HG03457 (cell line): ENCODE data around the gene COA6.
"Not testable (repeated sequence)": the region's sequence is repeated elsewhere in the genome, so short reads cannot be mapped to it uniquely, and the experiment has no call there.

Source experiments
- ATAC-seq: cut with Tn5 transposase; IDR thresholded peaks from one replicate; pipeline ENCODE4 v1.9.1; 2021; ENCODE audit warnings: moderate number of reproducible peaks; ENCODE audit not compliant: unreplicated experiment

The COA6 gene

GRCh38 chr1:234373064-234373958, at the start of gene COA6:
Gene COA6 (plus strand): TSS chr1:234373456. CDS start chr1:234373467, 11 bp downstream.
- peak; percentile 92 for ATAC-seq

- ATAC-seq, result no peak
These were observed 48.4 kb upstream of the COA6 start for GRCh38 chr1:234324821-234325220.

GRCh38 chr1:234325878-234326496, 47.3 kb upstream of the COA6 start:
- ATAC-seq, result no peak

GRCh38 chr1:234326497-234327366, 46.5 kb upstream of the COA6 start:
- ATAC-seq, result peak; percentile 68

- ATAC-seq, result no peak
These were observed 45.6 kb upstream of the COA6 start for GRCh38 chr1:234327577-234328164.

GRCh38 chr1:234330843-234331215, 42.4 kb upstream of the COA6 start:
- no peak for ATAC-seq

GRCh38 chr1:234331507-234331906, 41.7 kb upstream of the COA6 start:
- no peak for ATAC-seq

GRCh38 chr1:234336359-234336758, 36.9 kb upstream of the COA6 start:
- ATAC-seq, result no peak

GRCh38 chr1:234337233-234337632, 36.0 kb upstream of the COA6 start:
- no peak for ATAC-seq

GRCh38 chr1:234340528-234340927, 32.7 kb upstream of the COA6 start:
- no peak for ATAC-seq

GRCh38 chr1:234342774-234343173, 30.5 kb upstream of the COA6 start:
- ATAC-seq, result no peak

- ATAC-seq, result no peak
These were observed 28.0 kb upstream of the COA6 start for GRCh38 chr1:234345237-234345636.

GRCh38 chr1:234348964-234349363, 24.3 kb upstream of the COA6 start:
- no peak for ATAC-seq

- no peak for ATAC-seq
These were observed 17.3 kb upstream of the COA6 start for GRCh38 chr1:234355782-234356510.

GRCh38 chr1:234356615-234357269, 16.5 kb upstream of the COA6 start:
- not testable (repeated sequence) for ATAC-seq

GRCh38 chr1:234357831-234358230, 15.4 kb upstream of the COA6 start:
- no peak for ATAC-seq

GRCh38 chr1:234361102-234361603, 12.1 kb upstream of the COA6 start:
- no peak for ATAC-seq

- ATAC-seq, result no peak
These were observed 10.7 kb upstream of the COA6 start for GRCh38 chr1:234362558-234362957.

GRCh38 chr1:234368320-234369032, 4.8 kb upstream of the COA6 start:
- ATAC-seq, result no peak
